DND-41 (cell line): ENCODE measurements around the gene OR51S1.

ENCODE experiments used
- ATAC-seq: fragments of 200-7000 bp; cut with Tn5 transposase; 3 replicates; pipeline ENCODE4 v1.9.1; 2021; ENCODE audit warnings: low read depth; ENCODE audit not compliant: insufficient read depth
- DNase-seq: peaks from one replicate; pipeline ENCODE4 v3.0.0-alpha.2; 2020
- H2AFZ ChIP-seq: 2 replicates; pipeline ENCODE4 v1.6.0; 2012; ENCODE audit warnings: low read depth, low read length
- H3K27ac ChIP-seq: 2 replicates; pipeline ENCODE4 v1.5.1; 2012; ENCODE audit warnings: low read length, inconsistent platforms
- H3K27me3 ChIP-seq: fragments of 200-600 bp; sonication (generic); 2 replicates; pipeline ENCODE4 v1.6.0; 2012; ENCODE audit warnings: low read length, mild to moderate bottlenecking, inconsistent platforms; ENCODE audit not compliant: insufficient read depth, poor library complexity
- H3K36me3 ChIP-seq: 2 replicates; pipeline ENCODE4 v1.5.1; 2012; ENCODE audit warnings: low read length, inconsistent platforms; ENCODE audit not compliant: insufficient read depth
- H3K4me1 ChIP-seq: 2 replicates; pipeline ENCODE4 v1.5.1; 2012; ENCODE audit warnings: mild to moderate bottlenecking, low read length; ENCODE audit not compliant: insufficient read depth
- H3K4me2 ChIP-seq: 2 replicates; pipeline ENCODE4 v1.6.0; 2012; ENCODE audit warnings: mild to moderate bottlenecking, moderate library complexity, low read length, inconsistent platforms; ENCODE audit not compliant: insufficient read depth
- H3K4me3 ChIP-seq, 2 experiments: fragments of 200-600 bp in 1 of 2; shearing (Covaris generic) in 1 of 2; 2 replicates each; pipeline ENCODE4 v1.5.1; 2012 to 2016; ENCODE audit warnings: inconsistent platforms in 2 of 2, low read length in 2 of 2, mild to moderate bottlenecking in 2 of 2, low read depth in 1 of 2, moderate library complexity in 1 of 2
- H3K79me2 ChIP-seq: 2 replicates; pipeline ENCODE4 v1.6.0; 2012; ENCODE audit warnings: low read length, inconsistent platforms; ENCODE audit not compliant: insufficient read depth
- H3K9ac ChIP-seq: 2 replicates; pipeline ENCODE4 v1.6.0; 2012; ENCODE audit warnings: low read depth, mild to moderate bottlenecking, inconsistent platforms, low read length, moderate library complexity
- H3K9me3 ChIP-seq: 2 replicates; pipeline ENCODE4 v1.5.1; 2012; ENCODE audit warnings: low read length, moderate library complexity, mild to moderate bottlenecking, inconsistent platforms; ENCODE audit not compliant: insufficient read depth, severe bottlenecking
- H4K20me1 ChIP-seq: 2 replicates; pipeline ENCODE4 v1.6.0; 2012; ENCODE audit warnings: low read length; ENCODE audit not compliant: insufficient read depth
- CTCF ChIP-seq: IDR thresholded peaks from 2 replicates; pipeline ENCODE4 v1.5.1; 2012; ENCODE audit warnings: borderline replicate concordance, low read length, moderate library complexity, mild to moderate bottlenecking; ENCODE audit not compliant: poor library complexity, severe bottlenecking; ENCODE audit errors: extremely low read depth
- EZH2 ChIP-seq: IDR thresholded peaks from 3 replicates; pipeline ENCODE4 v1.6.1; 2012; ENCODE audit warnings: borderline replicate concordance, low read depth, mild to moderate bottlenecking, moderate library complexity, low read length, inconsistent platforms; ENCODE audit not compliant: severe bottlenecking

OR51S1 gene

DNA sequence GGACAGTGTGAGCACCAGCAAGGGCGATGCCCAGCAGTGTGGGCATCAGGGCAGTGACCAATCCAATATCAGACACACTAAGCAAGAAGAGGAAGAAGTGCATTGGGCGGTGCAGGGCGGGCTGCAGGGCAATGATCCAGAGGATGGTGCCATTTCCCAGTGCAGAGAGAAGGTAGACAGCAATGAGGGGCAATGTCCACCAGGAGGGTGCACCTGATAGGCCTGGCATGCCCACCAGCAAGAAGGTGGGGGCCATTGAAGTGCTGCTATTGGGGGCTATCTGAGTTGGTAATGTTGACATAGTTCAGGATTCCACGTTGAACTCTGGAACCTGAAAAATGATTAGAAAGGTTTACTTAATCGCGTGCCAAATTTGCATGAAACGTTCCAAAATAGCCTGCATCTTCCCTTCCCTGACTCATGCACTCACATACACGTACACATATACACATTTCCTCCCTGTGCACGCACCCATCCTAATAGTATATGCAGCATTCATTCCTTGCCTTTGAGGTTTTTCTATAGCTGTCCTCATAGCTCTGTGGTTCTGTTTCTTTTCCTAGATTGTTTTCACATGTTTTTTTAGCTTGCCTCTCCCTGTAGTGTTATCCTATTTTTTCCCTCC is at the start of gene OR51S1:
Gene OR51S1 (minus strand): TSS at position 301 of the 625 bp plus-strand sequence. CDS start 0 bp downstream, at position 301.
- Histone ChIP-seq H3K27me3 (peaks cover 7% of the 10 kb centered on the region), H3K79me2 (no peaks in the 10 kb centered on the region), H3K4me2 (no peak within 1 kb of the TSS), H3K9ac (no peak within 1 kb of the TSS), H3K9me3 (no peaks in the 10 kb centered on the region), H3K27ac (no peak within 1 kb of the TSS), H3K4me3 (no peak within 1 kb of the TSS), H4K20me1 (peaks cover 3% of the 10 kb centered on the region; the same call in 1 of the 2 replicates), H2AFZ (no peak within 1 kb of the TSS), H3K36me3 (no peaks in the 10 kb centered on the region), H3K4me1 (no peaks in the 10 kb centered on the region)
- TF ChIP-seq CTCF (no peak), EZH2 (no peak)
- ATAC-seq (no peak), DNase-seq (no peak)

GRCh38 chr11:4891996-4892640 is 43.1 kb upstream of the OR51S1 start:
- Histone ChIP-seq H3K4me2 (no peak overlapping the region), H3K4me3 (no peak overlapping the region), H4K20me1 (no peaks in the 10 kb centered on the region), H3K9ac (no peak overlapping the region), H3K79me2 (no peaks in the 10 kb centered on the region), H3K9me3 (no peaks in the 10 kb centered on the region), H3K4me1 (no peaks in the 10 kb centered on the region), H3K27me3 (peaks cover 19% of the 10 kb centered on the region), H3K36me3 (no peaks in the 10 kb centered on the region), H3K27ac (no peak overlapping the region), H2AFZ (no peak overlapping the region)
- DNase-seq, result no peak
- no peak for ATAC-seq
- TF ChIP-seq EZH2, result no peak
- no peak for TF ChIP-seq CTCF

DNA sequence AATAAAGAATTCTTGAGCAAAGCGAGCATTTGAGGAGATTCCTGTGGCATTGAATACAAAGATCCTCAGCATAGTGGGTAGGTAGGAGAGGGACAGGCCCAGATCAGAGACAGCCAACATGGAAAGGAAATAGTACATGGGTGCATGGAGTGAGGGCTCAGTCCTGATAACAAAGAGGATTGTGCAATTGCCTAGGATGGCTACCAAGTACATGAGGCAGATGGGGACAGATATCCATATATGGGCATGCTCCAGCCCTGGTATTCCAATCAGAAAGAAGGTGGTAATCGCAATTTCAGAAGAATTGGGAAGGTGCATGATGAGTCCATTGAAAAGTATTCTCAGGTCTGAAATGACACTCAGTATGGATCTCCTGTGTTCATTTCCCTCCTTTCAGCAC is 41.3 kb upstream of the OR51S1 start:
- Histone ChIP-seq H3K9ac (no peak overlapping the region), H4K20me1 (no peaks in the 10 kb centered on the region), H3K27me3 (peaks cover 9% of the 10 kb centered on the region), H3K9me3 (no peaks in the 10 kb centered on the region), H3K79me2 (no peaks in the 10 kb centered on the region), H3K4me2 (no peak overlapping the region), H3K4me3 (no peak overlapping the region), H3K36me3 (no peaks in the 10 kb centered on the region), H3K27ac (no peak overlapping the region), H2AFZ (no peak overlapping the region), H3K4me1 (no peaks in the 10 kb centered on the region)
- DNase-seq, result no peak
- TF ChIP-seq CTCF (no peak), EZH2 (no peak)
- no peak for ATAC-seq
